ENCODE results near the gene DRGX.

The DRGX gene

GRCh38 chr10:49321021-49321420, 74.9 kb downstream of the DRGX start:
- H3K36me3 ChIP-seq (ENCODE audit: control insufficient read depth in 2 of 2, insufficient read depth in 1 of 2, low read length in 2 of 2) = no peaks in the 10 kb centered on the region
- TF ChIP-seq ZNF239 (tag by site-specific recombination; IDR thresholded peaks at IDR 0.05) = no peak
- no peak for TF ChIP-seq ZNF600 (tag by site-specific recombination; IDR thresholded peaks at IDR 0.05)
- TF ChIP-seq ZNF664 (tag by site-specific recombination; IDR thresholded peaks at IDR 0.05) = no peak
- no peak for TF ChIP-seq ZNF658 (tag by site-specific recombination; IDR thresholded peaks at IDR 0.05)
- TF ChIP-seq ZNF214 (tag by site-specific recombination; IDR thresholded peaks at IDR 0.05; ENCODE audit: borderline replicate concordance) = no peak
- no peak for TF ChIP-seq ZNF529 (tag by site-specific recombination; IDR thresholded peaks at IDR 0.05; ENCODE audit: insufficient replicate concordance)
- TF ChIP-seq ZIC2 (tag by site-specific recombination; IDR thresholded peaks at IDR 0.05) = no peak
- no peak for TF ChIP-seq ZNF449 (tag by site-specific recombination; IDR thresholded peaks at IDR 0.05)
- TF ChIP-seq TCF7L2 (IDR thresholded peaks at IDR 0.05; ENCODE audit: borderline replicate concordance, low read depth, low read length) = no peak
- no peak for TF ChIP-seq ZNF639 (tag by site-specific recombination; IDR thresholded peaks at IDR 0.05)
- TF ChIP-seq ZNF561 (tag by site-specific recombination; IDR thresholded peaks at IDR 0.05; ENCODE audit: borderline replicate concordance) = no peak
- no peak for TF ChIP-seq PRDM10 (tag by site-specific recombination; IDR thresholded peaks at IDR 0.05)
- TF ChIP-seq ZNF362 (tag by site-specific recombination; IDR thresholded peaks at IDR 0.05) = no peak
- no peak for TF ChIP-seq ZBTB48 (tag by site-specific recombination; IDR thresholded peaks at IDR 0.05)
- no peak for TF ChIP-seq ZFP69B (tag by site-specific recombination; IDR thresholded peaks at IDR 0.05)
- POLR2A ChIA-PET = no interaction called here
- no peak overlapping the region for H3K27ac ChIP-seq (ENCODE audit: extremely low read depth, low read depth, low read length)
- H3K4me1 ChIP-seq (ENCODE audit: control insufficient read depth, insufficient read depth, low read length) = no peaks in the 10 kb centered on the region
- no peak overlapping the region for H3K4me3 ChIP-seq (ENCODE audit: low read depth, low read length)
- no peaks in the 10 kb centered on the region for H3K9me3 ChIP-seq (ENCODE audit: control insufficient read depth, insufficient read depth, low read depth, low read length)
- CTCF ChIA-PET = no interaction called here

GRCh38 chr10:49320191-49320590, 75.7 kb downstream of the DRGX start:
- no peaks in the 10 kb centered on the region for H3K36me3 ChIP-seq (ENCODE audit: control insufficient read depth in 2 of 2, insufficient read depth in 1 of 2, low read length in 2 of 2)
- H3K27ac ChIP-seq (ENCODE audit: extremely low read depth, low read depth, low read length) = no peak overlapping the region
- TF ChIP-seq ZNF791 (tag by site-specific recombination; IDR thresholded peaks at IDR 0.05) (no peak), SP7 (tag by site-specific recombination; IDR thresholded peaks at IDR 0.05) (no peak), ZBTB11 (tag by site-specific recombination; conservative IDR thresholded peaks at IDR 0.05; ENCODE audit: low read depth) (no peak), ZNF311 (tag by site-specific recombination; IDR thresholded peaks at IDR 0.05; ENCODE audit: borderline replicate concordance) (no peak), ZNF670 (tag by site-specific recombination; IDR thresholded peaks at IDR 0.05; ENCODE audit: low read depth) (no peak), ZXDB (tag by site-specific recombination; IDR thresholded peaks at IDR 0.05) (no peak), ZNF600 (tag by site-specific recombination; IDR thresholded peaks at IDR 0.05) (no peak)
- no peak overlapping the region for H3K4me3 ChIP-seq (ENCODE audit: low read depth, low read length)
- ChIA-PET CTCF (no interaction called here), POLR2A (no interaction called here)
- no peaks in the 10 kb centered on the region for H3K4me1 ChIP-seq (ENCODE audit: control insufficient read depth, insufficient read depth, low read length)
- H3K9me3 ChIP-seq (ENCODE audit: control insufficient read depth, insufficient read depth, low read depth, low read length) = no peaks in the 10 kb centered on the region

Measured in HEK293 (cell line).